ENCODE results near the gene IL7R.

Gene IL7R

DNA sequence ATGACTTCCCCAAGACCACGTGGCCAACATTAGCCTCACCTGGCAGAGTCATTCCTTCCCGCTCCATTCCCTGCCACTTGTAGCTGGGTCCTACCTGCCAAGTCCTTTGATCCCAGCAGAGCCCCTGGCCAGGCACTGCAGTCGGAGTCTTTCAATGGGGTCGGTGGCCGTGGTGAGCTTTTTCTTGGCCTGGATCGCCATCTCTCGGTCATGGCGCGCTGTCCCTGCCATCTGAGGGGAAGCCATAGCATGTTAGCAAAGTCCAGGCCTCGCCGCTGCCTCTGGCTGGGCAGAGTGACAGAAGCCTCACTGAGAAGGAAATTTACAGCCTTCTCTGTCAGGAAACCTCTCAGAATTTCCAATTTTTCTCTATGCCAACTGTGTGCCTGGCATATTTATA, 64.2 kb downstream of the IL7R start:
- Histone ChIP-seq H3K27me3 (ENCODE audit: insufficient read depth, low read length) (no peaks in the 10 kb centered on the region), H3K4ac (ENCODE audit: low read depth, low read length) (no peak overlapping the region), H2AK5ac (ENCODE audit: low read length) (no peak overlapping the region), H3K4me1 (ENCODE audit: control insufficient read depth in 1 of 2, insufficient read depth in 2 of 2, low read length in 2 of 2) (no peaks in the 10 kb centered on the region), H4K91ac (ENCODE audit: low read depth, low read length) (no peak overlapping the region), H3K9ac (ENCODE audit: low read length) (no peak overlapping the region), H3K14ac (ENCODE audit: low read length) (no peak overlapping the region), H3K4me2 (ENCODE audit: low read length) (no peak overlapping the region), H2AFZ (ENCODE audit: insufficient read depth, low read length, poor library complexity) (no peak overlapping the region), H2BK12ac (ENCODE audit: low read length) (no peak overlapping the region), H3K36me3 (ENCODE audit: control insufficient read depth in 1 of 2, insufficient read depth in 2 of 2, low read length in 2 of 2) (no peaks in the 10 kb centered on the region), H2BK5ac (ENCODE audit: low read depth, low read length, poor library complexity) (no peak overlapping the region), H3K9me3 (ENCODE audit: insufficient read depth, low read depth, low read length) (no peaks in the 10 kb centered on the region), H3K4me3 (ENCODE audit: low read depth, low read length) (no peak overlapping the region), H3K18ac (ENCODE audit: low read length) (no peak overlapping the region), H3K79me1 (ENCODE audit: low read length) (no peaks in the 10 kb centered on the region), H3K79me2 (ENCODE audit: control insufficient read depth, insufficient read depth, low read length, poor library complexity) (no peaks in the 10 kb centered on the region), H3K27ac (ENCODE audit: low read depth, low read length) (no peak overlapping the region), H4K12ac (ENCODE audit: low read depth, low read length) (no peak overlapping the region), H2BK120ac (ENCODE audit: insufficient read depth, low read length, poor library complexity) (no peak overlapping the region), H4K8ac (ENCODE audit: low read depth, low read length) (no peak overlapping the region), H3K23ac (ENCODE audit: low read length) (no peak overlapping the region)
- DNase-seq: peak; percentile 22 to 48
- WGBS (ENCODE audit: extremely low coverage, insufficient coverage, insufficient read length): no CpG with 5 or more reads among the region's 11 CpGs

DNA sequence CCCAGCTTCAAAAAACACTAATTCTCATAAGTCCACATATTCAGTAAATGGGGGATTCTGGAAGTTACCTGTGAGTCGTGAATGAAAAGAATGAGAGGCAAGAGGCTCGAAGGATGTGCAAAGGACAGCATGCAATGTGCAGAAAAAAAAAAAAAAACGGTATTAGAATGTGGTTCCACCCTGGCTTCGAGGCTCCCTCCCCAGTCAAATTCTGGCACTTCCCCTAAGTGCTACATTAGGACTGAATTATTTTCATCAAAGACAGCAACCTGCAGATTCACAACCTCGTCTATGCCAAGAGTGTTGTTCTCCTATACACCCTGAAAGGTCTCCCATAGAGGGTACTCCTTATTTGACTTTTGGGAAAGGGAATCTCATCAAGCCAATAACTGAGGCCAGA, 65.2 kb downstream of the IL7R start:
- H2BK12ac ChIP-seq (ENCODE audit: low read length): no peak overlapping the region
- no peaks in the 10 kb centered on the region for H3K4me1 ChIP-seq (ENCODE audit: control insufficient read depth in 1 of 2, insufficient read depth in 2 of 2, low read length in 2 of 2)
- H2BK120ac ChIP-seq (ENCODE audit: insufficient read depth, low read length, poor library complexity): no peak overlapping the region
- H4K8ac ChIP-seq (ENCODE audit: low read depth, low read length): no peak overlapping the region
- no peaks in the 10 kb centered on the region for H3K9me3 ChIP-seq (ENCODE audit: insufficient read depth, low read depth, low read length)
- no peak overlapping the region for H4K12ac ChIP-seq (ENCODE audit: low read depth, low read length)
- no peak overlapping the region for H2AFZ ChIP-seq (ENCODE audit: insufficient read depth, low read length, poor library complexity)
- H3K4me2 ChIP-seq (ENCODE audit: low read length): no peak overlapping the region
- no CpG with 5 or more reads among the region's 5 CpGs for WGBS (ENCODE audit: extremely low coverage, insufficient coverage, insufficient read length)
- H3K27me3 ChIP-seq (ENCODE audit: insufficient read depth, low read length): no peaks in the 10 kb centered on the region
- no peaks in the 10 kb centered on the region for H3K79me2 ChIP-seq (ENCODE audit: control insufficient read depth, insufficient read depth, low read length, poor library complexity)
- no peak overlapping the region for H2BK5ac ChIP-seq (ENCODE audit: low read depth, low read length, poor library complexity)
- no peak overlapping the region for H3K4me3 ChIP-seq (ENCODE audit: low read depth, low read length)
- no peaks in the 10 kb centered on the region for H3K36me3 ChIP-seq (ENCODE audit: control insufficient read depth in 1 of 2, insufficient read depth in 2 of 2, low read length in 2 of 2)
- no peak overlapping the region for H4K91ac ChIP-seq (ENCODE audit: low read depth, low read length)
- H3K4ac ChIP-seq (ENCODE audit: low read depth, low read length): no peak overlapping the region
- DNase-seq: no peak
- no peak overlapping the region for H3K9ac ChIP-seq (ENCODE audit: low read length)
- no peak overlapping the region for H3K14ac ChIP-seq (ENCODE audit: low read length)
- H2AK5ac ChIP-seq (ENCODE audit: low read length): no peak overlapping the region
- H3K23ac ChIP-seq (ENCODE audit: low read length): no peak overlapping the region
- no peak overlapping the region for H3K18ac ChIP-seq (ENCODE audit: low read length)
- no peaks in the 10 kb centered on the region for H3K79me1 ChIP-seq (ENCODE audit: low read length)
- no peak overlapping the region for H3K27ac ChIP-seq (ENCODE audit: low read depth, low read length)

DNA sequence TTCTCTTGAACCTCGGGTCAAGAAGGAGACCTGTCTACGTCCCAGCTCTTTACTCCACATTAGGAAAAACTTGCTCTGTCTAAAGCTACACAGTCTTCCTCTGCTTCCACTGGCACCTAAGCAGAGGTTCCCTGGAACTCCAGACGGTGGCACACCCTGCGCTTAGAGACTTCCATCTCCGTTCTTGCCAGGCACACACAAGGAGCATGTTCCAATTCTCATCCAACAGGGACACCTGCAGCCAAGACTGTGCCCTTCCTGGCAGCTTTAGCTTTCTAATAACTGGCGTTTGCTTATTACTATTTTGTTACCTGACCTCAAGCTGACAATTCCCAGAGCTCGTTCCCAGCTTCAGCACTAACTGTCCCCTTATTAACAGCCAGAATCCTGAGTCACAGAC, 65.8 kb downstream of the IL7R start:
- H3K79me1 ChIP-seq (ENCODE audit: low read length): no peaks in the 10 kb centered on the region
- no peaks in the 10 kb centered on the region for H3K79me2 ChIP-seq (ENCODE audit: control insufficient read depth, insufficient read depth, low read length, poor library complexity)
- no peak overlapping the region for H2BK12ac ChIP-seq (ENCODE audit: low read length)
- no peak overlapping the region for H3K4me3 ChIP-seq (ENCODE audit: low read depth, low read length)
- H2AFZ ChIP-seq (ENCODE audit: insufficient read depth, low read length, poor library complexity): no peak overlapping the region
- H3K23ac ChIP-seq (ENCODE audit: low read length): no peak overlapping the region
- H3K4me2 ChIP-seq (ENCODE audit: low read length): no peak overlapping the region
- H3K9ac ChIP-seq (ENCODE audit: low read length): no peak overlapping the region
- H3K27me3 ChIP-seq (ENCODE audit: insufficient read depth, low read length): no peaks in the 10 kb centered on the region
- H3K4me1 ChIP-seq (ENCODE audit: control insufficient read depth in 1 of 2, insufficient read depth in 2 of 2, low read length in 2 of 2): no peaks in the 10 kb centered on the region
- H2BK5ac ChIP-seq (ENCODE audit: low read depth, low read length, poor library complexity): no peak overlapping the region
- H2AK5ac ChIP-seq (ENCODE audit: low read length): no peak overlapping the region
- no peak overlapping the region for H4K8ac ChIP-seq (ENCODE audit: low read depth, low read length)
- WGBS (ENCODE audit: extremely low coverage, insufficient coverage, insufficient read length): no CpG with 5 or more reads among the region's 7 CpGs
- no peak overlapping the region for H2BK120ac ChIP-seq (ENCODE audit: insufficient read depth, low read length, poor library complexity)
- no peak overlapping the region for H4K91ac ChIP-seq (ENCODE audit: low read depth, low read length)
- no peak overlapping the region for H3K4ac ChIP-seq (ENCODE audit: low read depth, low read length)
- H3K18ac ChIP-seq (ENCODE audit: low read length): no peak overlapping the region
- H3K9me3 ChIP-seq (ENCODE audit: insufficient read depth, low read depth, low read length): no peaks in the 10 kb centered on the region
- no peak for DNase-seq
- H4K12ac ChIP-seq (ENCODE audit: low read depth, low read length): no peak overlapping the region
- no peaks in the 10 kb centered on the region for H3K36me3 ChIP-seq (ENCODE audit: control insufficient read depth in 1 of 2, insufficient read depth in 2 of 2, low read length in 2 of 2)
- no peak overlapping the region for H3K27ac ChIP-seq (ENCODE audit: low read depth, low read length)
- no peak overlapping the region for H3K14ac ChIP-seq (ENCODE audit: low read length)

GRCh38 chr5:35924122-35924949, 67.6 kb downstream of the IL7R start:
- Histone ChIP-seq H4K91ac (ENCODE audit: low read depth, low read length) (no peak overlapping the region), H3K79me1 (ENCODE audit: low read length) (no peaks in the 10 kb centered on the region), H2BK12ac (ENCODE audit: low read length) (no peak overlapping the region), H3K4ac (ENCODE audit: low read depth, low read length) (no peak overlapping the region), H3K4me1 (ENCODE audit: control insufficient read depth in 1 of 2, insufficient read depth in 2 of 2, low read length in 2 of 2) (no peaks in the 10 kb centered on the region), H2AFZ (ENCODE audit: insufficient read depth, low read length, poor library complexity) (no peak overlapping the region), H2BK120ac (ENCODE audit: insufficient read depth, low read length, poor library complexity) (no peak overlapping the region), H2BK5ac (ENCODE audit: low read depth, low read length, poor library complexity) (no peak overlapping the region), H3K4me2 (ENCODE audit: low read length) (no peak overlapping the region), H3K79me2 (ENCODE audit: control insufficient read depth, insufficient read depth, low read length, poor library complexity) (no peaks in the 10 kb centered on the region), H3K9me3 (ENCODE audit: insufficient read depth, low read depth, low read length) (no peaks in the 10 kb centered on the region), H3K23ac (ENCODE audit: low read length) (no peak overlapping the region), H3K36me3 (ENCODE audit: control insufficient read depth in 1 of 2, insufficient read depth in 2 of 2, low read length in 2 of 2) (no peaks in the 10 kb centered on the region), H4K12ac (ENCODE audit: low read depth, low read length) (no peak overlapping the region), H3K14ac (ENCODE audit: low read length) (no peak overlapping the region), H3K27me3 (ENCODE audit: insufficient read depth, low read length) (no peaks in the 10 kb centered on the region), H3K27ac (ENCODE audit: low read depth, low read length) (no peak overlapping the region), H3K4me3 (ENCODE audit: low read depth, low read length) (no peak overlapping the region), H3K18ac (ENCODE audit: low read length) (no peak overlapping the region), H2AK5ac (ENCODE audit: low read length) (no peak overlapping the region), H3K9ac (ENCODE audit: low read length) (no peak overlapping the region), H4K8ac (ENCODE audit: low read depth, low read length) (no peak overlapping the region)
- WGBS (ENCODE audit: extremely low coverage, insufficient coverage, insufficient read length): no CpG with 5 or more reads among the region's 10 CpGs
- DNase-seq: no peak
